Stimulated activated CD8-positive, alpha-beta memory T cell treated with anti-CD3 and anti-CD28 coated beads, Interleukin-2, amount 100 ng/mL, for 1 hour (primary cell): ENCODE data around the gene MRPL16.
A peak's percentile ranks its signal among the peaks of the same experiment; 100 is the strongest.
"Not testable (repeated sequence)": the region's sequence is repeated elsewhere in the genome, so short reads cannot be mapped to it uniquely, and the experiment has no call there.

ENCODE experiments used
- DNase-seq, 2 donors: peaks; one replicate each; pipeline ENCODE4 v3.0.0-alpha.2; 2020; ENCODE audit warnings: low read depth in 2 of 2

The MRPL16 gene

DNA sequence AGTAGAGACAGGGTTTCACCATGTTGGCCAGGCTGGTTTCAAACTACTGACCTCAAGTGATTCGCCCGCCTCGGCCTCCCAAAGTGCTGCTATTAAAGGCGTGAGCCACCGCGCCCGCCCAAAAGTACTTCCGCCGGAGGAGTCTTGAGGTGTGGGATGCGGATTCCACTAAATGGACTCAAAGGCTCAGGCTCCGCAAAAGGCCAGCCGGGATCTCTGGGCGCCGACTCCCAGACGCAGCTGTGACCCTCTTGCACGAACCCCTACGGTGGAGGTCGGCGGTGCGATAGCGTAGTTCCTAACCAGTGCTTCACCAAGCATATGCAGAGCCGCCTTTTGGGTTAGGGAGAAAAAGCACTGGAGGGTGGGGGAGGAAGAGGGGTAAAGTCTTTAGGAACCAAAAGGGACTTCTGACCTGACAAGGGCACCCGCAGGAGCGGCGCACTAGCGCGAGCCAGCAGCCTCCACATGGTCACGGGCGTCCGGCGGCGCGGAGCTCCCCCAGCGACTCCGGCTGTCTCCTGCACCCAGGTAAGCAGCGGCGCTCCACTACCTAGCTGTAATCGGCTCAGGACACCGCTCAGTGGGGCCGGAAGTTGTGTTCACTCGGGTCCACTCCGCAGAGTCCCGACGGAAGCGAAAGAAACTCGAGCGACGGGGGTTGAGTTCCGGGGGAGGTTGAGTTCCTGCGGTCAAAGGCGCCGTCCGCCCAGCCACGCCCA, at the start of gene MRPL16:
MRPL16 (minus strand) TSS at position 590 of the 722 bp plus-strand sequence; CDS start at position 470, 120 bp downstream.
- DNase-seq, result peak; percentile 78 to 81

DNA sequence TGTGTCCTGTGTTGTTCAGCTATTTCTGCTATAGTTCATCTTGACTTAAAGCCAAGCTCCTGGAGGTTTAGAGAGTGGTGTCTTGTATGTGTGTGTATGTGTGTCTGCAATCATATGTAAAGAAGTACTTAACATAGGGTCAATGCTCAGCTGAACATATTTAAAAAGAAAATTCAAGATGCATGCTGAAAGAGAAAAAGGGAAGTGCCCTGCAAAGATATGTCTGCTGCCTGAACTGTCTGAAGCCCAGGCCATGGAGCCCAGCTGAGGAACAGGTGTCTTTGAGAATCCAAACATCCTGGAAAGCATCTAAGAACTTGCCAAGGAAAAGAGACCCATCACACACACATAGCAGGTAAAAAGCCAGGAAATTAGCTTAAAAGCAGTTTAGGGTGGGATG, 49.1 kb upstream of the MRPL16 start:
- no peak for DNase-seq

DNA sequence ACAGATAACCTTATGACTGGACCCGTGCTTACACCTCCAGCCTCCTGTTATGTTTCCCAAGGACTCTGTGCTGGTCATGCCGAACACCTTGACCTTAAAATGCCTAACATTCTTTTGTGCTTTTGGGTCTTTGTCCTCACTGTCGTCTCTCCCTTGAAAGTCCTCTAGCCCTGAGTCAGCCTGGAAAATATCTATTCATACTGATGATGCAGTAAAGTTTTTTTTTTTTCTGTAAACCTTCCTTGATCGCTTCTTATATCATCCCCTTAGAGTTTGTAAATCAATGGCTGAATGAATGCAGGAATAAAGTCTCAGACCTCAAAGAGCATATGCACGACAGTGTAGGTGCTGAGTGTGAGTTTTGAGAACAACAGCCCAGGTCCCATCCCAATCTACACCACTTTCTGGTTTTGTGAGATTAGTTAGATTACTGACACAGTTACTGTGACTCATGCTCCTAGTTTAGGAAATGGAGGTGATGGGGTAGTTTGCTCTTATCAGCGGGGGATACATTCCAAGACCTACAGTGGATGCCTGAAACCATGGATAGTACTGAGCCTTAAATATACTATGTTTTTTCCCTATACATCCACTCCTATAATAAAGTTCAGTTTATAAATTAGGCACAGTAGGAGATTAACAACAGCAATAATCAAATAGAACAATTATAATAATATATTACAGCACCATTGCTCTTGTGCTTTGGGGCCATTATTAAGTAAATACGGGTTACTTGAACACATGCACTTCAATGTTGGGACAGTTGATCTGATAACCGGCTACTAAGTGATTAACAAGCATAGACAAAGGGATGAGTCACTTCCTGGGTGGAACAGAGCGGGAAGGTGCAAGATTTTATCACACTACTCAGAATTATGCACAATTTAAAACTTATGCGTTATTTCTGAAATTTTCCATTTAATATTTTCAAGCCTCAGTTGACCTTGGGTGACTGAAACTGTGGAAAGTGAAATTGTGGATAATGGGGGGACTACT, 47.2 kb upstream of the MRPL16 start:
- DNase-seq, result no peak

DNA sequence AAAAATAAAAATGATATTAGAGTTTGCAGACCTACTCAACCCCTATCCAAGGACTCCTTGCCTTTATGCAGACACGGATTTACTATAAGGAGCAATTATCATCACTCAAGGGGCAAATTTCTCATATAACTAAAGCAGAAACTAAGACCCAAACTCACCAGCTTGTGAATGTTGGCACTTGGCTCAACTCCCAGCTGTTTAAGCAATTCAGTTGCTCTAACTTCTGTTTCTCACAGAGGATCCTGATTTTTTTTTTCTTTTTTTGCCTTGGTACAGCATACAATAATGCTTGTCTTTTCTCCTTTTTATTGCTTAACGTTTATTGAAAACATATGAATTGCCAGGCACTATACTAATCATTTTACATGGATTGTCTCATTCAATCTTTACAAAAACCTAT, 44.3 kb upstream of the MRPL16 start:
- no peak for DNase-seq

DNA sequence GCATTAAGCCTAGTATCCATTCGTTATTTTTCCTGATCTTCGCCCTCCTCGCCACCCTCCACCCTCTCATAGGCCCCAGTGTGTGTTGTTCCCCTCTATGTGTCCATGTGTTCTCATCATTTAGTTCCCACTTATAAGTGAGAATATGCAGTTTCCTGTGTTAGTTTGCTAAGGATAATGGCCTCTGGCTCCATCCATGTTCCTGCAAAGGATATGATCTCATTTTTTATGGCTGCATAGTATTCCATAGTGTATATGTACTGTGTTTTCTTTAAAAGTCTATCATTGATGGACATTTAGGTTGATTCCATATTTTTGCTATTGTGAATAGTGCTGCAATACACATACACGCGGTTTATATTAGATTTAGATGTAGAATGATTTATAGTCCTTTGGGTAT, 40.8 kb upstream of the MRPL16 start:
- not testable (repeated sequence) for DNase-seq

DNA sequence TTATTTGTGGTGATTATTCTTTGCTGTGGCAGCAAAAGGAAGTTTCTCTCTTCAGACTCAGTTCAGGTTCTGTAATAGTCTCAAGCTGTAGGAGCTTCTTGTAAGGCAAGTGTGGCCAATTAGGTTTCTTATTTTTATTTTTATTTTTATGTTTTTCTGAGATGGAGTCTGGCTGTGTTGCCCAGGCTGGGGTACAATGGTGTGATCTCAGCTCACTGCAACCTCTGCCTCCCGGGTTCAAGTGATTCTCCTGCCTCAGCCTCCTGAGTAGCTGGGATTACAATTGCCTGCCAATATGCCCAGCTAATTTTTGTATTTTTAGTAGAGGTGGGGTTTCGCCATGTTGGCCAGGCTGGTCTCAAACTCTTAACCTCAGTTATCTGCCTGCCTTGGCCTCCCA, 39.0 kb upstream of the MRPL16 start:
- not testable (repeated sequence) for DNase-seq

DNA sequence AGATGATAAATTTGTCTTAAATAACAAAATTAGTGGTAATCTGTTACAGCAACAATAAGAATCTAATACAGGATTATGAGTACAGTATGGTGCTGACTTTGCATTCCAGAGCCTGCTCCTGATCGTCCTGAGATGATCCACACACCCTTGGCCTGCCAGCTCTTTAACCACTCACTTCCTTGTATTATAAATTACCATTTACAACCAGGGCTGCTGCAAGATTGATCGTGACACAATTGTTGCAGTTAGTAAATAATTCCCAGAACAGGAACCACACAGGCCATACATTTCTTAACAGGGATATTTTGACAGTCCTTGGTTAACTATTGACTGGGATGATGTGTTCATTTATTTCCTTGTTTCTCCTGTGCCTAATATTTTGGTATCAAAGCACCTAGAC, 38.6 kb upstream of the MRPL16 start:
- no peak for DNase-seq

DNA sequence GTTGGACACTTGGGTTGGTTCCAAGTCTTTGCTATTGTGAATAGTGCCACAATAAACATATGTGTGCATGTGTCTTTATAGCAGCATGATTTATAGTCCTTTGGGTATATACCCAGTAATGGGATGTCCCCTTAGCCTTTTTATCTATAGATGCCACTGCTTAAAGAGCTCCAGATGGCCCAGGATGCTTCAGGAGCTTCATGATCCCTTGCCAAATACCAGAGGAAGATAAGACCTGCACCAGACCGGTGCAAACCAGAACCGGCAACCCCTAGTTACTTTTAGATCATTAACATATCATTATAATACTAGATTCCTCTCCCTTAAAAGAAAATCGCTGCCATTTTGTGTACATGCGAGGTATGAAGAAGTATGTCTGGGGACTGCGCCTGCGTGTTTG, 37.9 kb upstream of the MRPL16 start:
- not testable (repeated sequence) for DNase-seq

DNA sequence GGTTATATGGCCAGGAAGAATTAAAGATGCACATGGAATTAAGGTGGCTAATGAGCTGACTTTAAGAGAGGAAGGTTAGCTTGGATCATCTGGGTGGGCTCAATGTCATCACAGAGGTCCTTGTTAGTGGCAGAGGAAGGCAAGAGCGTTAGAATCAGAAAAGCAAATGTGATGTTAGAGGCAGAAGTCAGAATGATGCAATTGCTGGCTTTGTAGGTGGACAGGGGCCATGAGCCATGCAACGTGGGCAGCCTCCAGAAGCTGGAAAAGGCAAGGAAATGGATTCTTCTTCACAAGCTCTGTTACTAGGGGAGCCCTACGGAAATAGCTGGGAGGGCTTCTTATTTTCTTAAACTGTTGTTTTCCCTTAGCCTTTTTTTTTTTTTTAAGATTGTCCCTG, 37.0 kb upstream of the MRPL16 start:
- no peak for DNase-seq

DNA sequence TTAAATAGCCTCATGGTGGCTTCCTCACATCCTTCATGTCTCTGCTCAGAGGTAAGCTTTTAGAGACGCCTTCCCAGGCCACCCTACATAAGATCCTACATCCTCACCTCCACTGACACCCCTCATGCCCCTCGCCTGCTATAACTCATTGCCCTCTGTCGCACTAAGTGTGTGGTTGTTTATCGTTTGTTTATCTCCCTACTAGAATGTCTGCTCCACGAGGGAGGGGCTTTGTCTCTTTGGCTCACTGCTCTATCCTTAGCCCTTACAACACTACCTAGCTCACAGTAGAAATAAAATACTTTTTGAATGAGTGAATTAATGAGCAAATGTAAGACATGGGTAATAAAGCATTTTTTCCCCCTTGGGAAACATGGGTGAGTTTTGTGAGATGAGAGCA, 36.0 kb upstream of the MRPL16 start:
- DNase-seq, result no peak

DNA sequence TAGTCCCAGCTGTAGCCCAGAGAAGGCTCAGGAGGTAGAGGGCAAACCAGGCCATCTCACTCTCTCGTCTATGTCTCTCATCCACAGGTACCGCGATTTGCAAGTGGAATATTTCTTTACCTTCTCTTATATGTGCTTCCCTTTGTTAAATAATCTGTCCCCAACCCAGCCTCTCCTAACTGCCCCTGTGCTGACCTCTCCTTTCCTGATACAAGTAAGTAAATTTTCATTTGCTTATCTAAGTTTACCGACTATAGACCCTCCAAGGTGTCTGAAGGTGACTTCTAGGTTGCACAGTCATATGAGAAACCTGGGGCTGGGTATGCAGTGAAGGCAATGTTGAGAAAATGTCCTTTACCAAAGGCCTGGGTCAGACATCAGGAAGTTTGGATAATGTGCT, 34.8 kb upstream of the MRPL16 start, which contains the start of gene CBLIF:
CBLIF (minus strand) TSS at position 101 of the 400 bp plus-strand sequence; CDS start at position 55, 46 bp downstream.
- DNase-seq, result no peak

DNA sequence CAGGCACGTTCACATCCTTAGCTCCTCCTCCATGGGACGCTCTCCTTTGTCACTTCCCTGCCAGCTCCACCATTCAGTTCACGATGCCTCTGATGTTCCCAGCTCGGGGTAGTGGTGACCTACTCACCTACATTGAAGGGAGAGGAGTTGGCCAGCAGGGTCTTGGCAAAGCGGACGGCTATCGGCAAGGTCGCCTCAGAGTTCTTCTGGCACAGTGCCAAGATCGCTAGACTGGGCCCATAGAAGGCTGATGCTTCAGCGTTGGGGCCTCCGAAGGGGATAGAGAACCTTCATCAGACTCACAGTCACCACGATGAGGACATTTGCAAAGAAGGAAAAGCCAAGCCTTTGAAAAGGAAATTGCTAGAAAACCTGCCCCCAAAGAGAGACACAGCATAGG, 31.7 kb upstream of the MRPL16 start:
- DNase-seq, result no peak

DNA sequence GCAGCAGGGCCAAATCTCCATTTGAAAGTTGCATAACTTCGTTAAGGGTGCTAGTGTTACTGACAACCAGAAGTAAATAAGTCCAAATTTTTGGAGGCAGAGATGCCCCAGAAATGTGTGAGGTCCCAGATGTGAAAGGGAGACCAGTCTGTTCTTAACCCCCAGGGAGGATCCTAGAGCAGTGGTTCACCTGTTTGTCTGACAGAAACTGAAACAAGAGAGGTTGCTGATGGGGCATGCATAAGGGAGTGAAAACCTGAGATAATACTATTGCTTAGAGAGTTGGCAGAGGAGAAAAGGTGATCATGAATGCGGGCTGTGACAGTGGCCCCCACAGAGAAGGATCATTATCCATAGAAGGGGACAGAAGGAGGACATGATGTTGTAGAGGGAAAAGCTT, 30.9 kb upstream of the MRPL16 start:
- no peak for DNase-seq

DNA sequence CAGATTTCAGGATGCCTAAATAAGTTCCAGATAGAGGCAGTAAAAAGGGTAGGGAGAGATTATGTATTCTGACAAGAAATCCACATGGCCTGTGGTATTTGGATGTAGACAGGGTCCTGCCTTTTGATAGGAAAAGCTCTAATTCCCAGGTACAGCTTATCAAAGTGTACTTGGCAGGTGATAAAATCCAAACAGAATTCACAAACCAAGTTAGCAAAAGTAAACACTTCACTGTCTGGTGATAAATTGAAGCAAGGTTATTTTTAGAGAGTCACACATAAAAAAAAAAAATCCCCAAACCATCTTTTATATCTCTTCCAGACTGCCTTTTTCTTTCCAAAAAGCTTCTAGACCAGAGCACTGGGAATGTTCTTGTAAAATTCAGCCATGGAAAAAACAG, 29.0 kb upstream of the MRPL16 start:
- no peak for DNase-seq

DNA sequence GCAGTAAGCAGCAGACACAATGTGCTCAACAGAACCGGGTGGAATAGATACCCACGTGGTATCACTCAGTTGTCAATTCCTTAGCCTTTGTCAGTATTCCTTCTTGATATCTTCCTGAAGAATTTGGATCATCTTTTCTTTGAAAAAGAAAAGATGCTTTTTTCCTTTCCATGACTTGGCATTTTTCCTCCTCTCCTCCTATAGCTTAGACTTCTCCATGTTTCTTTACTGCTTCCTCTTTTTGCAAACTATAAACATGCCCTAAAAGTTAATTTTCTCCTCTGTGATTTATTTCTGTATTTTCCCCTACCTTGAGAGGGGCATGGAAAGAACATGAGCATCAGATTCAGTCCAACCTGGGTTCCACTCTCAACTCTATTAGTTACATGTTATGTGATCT, 23.0 kb upstream of the MRPL16 start:
- DNase-seq, result no peak

DNA sequence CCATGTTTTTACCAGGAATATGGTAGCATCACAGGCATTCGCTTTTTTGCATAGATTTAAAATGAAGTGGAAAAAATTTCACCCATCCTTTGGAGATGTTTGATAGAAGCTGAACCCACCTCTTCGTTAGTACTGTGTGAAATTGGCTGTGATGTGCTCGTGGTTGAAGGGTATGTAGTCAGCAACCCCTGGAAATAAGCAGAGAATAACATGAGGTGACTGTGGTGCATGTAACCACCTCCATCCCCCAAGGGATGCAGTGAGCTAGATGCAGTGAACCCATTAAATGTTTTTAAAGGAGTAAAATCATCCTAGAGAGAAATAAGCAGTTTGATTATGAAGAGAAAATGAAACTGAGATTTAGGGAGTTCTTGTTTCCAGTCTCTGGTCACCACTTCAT, 18.8 kb upstream of the MRPL16 start:
- DNase-seq, result no peak

DNA sequence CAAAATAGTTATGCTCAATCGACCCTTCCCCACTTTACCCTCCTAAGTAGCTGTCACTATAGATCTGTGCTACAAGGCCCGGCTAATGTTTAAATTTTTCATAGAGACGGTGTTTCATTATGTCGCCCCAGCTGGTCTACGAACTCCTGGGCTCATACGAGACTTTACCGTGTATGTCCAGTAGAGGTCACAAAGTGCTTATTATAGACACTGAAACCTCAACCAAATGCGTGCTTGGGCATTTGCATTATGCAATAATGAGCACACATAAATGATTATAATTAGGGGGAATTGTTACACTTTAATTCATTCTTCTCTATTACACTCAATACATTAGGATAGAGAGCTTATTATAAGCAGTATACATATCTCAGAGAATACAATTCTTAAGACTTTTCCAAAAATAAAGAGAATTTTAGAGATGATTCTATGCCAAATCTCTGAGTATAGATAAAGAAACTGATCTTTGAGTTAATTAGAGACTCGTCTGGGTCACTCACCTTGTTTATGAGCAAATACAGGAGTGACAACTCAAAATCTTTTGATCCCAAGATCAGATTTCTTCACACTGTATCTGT, 12.5 kb upstream of the MRPL16 start:
- no peak for DNase-seq

DNA sequence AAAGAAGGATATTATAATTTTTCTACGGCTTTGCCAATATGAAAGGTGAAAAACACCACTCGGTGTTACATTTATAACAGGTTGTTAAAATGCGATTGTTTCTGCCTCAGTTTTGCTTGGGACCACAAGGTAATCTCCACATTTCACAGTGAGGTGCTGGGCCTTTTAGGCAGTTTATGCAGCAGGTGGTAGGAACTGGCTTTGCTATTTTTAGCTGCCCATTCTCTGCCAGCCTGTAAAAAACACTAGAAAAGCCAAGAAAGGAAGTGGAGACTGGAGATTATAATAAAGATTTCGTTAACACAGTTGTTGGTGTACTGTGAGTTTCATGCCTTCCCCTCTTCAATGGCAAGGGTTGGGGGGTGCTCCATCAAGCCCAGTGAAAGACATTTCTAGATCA, 8.0 kb upstream of the MRPL16 start:
- no peak for DNase-seq

DNA sequence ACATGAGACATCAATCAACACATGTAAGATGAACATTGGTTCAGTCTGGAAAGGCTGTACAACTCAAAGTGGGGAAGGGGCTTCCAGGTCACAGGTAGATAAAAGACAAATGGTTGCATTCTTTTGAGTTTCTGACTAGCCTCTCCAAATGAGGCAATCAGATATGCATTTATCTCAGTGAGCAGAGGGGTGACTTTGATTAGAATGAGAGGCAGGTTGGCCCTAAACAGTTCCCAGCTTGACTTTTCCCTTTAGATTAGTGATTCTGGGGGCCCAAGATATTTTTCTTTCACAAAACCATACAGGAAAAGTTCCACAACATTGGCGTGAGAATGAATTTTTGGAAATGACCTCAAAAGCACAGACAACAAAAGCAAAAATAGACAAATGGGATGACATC, 5.9 kb upstream of the MRPL16 start:
- not testable (repeated sequence) for DNase-seq

DNA sequence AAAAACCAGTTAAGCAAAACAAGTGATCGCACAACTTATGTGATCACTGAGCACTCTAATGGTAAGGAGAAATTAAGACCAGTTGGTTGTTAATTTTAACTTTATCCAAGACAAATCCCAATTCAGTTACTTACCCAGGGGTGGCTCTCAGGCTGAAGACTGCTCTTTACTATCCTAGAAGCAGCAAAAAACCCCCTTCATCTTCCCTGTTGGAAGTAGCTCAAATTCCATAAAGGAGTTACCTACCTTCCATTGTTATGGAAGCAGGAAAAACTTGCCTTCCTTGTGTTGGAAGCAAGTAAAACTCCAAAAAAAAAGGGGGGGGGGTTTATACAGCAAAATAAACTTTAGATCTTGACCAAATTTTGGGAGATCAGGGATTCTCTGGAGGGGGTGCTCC, 5.2 kb upstream of the MRPL16 start:
- DNase-seq, result no peak

DNA sequence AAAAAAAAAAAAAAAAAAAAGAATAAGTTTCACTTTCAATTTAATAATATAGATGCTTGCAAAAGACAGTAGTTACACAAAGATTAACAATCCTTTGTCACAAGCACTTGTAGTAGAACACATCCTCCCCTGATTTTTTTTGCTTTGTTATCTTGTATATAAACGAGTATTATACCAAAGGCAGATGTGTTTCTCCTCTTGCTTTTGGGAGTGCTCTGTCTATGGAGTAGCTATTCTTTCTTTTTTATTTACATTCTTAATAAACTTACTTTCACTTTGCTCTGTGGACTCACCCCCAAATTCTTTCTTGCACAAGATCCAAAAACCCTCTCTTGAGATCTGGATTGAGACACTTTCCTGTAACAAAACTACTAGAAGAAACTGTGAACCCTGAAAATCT, 3.4 kb upstream of the MRPL16 start:
- DNase-seq, result no peak

DNA sequence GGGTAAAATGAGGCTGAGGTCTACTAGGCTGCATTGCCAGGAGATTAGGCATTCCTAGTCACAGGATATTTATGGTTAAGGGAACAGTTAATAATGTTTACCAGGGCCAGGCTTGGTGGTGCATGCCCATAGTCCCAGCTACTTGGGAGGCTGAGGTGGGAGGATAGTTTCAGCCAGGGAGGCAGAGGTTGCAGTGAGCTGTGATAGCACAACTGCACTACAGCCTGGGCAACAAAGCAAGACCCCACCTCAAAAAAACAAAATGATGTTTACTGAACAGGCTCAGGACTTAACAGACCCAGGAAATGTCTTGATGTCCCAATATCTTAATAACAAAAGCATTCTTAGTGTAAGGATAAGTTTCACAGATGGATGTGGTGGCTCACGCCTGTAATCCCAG, 2.8 kb upstream of the MRPL16 start:
- DNase-seq, result no peak
